Stimulated activated naive CD8-positive, alpha-beta T cell treated with anti-CD3 and anti-CD28 coated beads, Interleukin-15, Interleukin-2, amounts not matched to agents 100 U/mL and 50 U/mL, for 24 hours (primary cell): Measurements from ENCODE around the gene KIF26B.

Experiments
- ATAC-seq: fragments of 150-1000 bp; cut with Tn5 transposase; one replicate; pipeline ENCODE4 v1.10.0; 2021
- DNase-seq: peaks from one replicate; pipeline ENCODE4 v3.0.0; 2021

Gene KIF26B

GRCh38 chr1:245172829-245173228 is 18.0 kb downstream of the KIF26B start:
- DNase-seq (no peak), ATAC-seq (no peak)

- ATAC-seq (no peak), DNase-seq (no peak)
Observed at GRCh38 chr1:245173446-245174211, 18.8 kb downstream of the KIF26B start.

- ATAC-seq (no peak), DNase-seq (no peak)
Observed at GRCh38 chr1:245177071-245177900, 22.5 kb downstream of the KIF26B start.

- ATAC-seq (no peak), DNase-seq (no peak)
Observed at GRCh38 chr1:245179706-245180105, 24.9 kb downstream of the KIF26B start.

- DNase-seq (no peak), ATAC-seq (no peak)
Observed at GRCh38 chr1:245180496-245181157, 25.8 kb downstream of the KIF26B start.

DNA sequence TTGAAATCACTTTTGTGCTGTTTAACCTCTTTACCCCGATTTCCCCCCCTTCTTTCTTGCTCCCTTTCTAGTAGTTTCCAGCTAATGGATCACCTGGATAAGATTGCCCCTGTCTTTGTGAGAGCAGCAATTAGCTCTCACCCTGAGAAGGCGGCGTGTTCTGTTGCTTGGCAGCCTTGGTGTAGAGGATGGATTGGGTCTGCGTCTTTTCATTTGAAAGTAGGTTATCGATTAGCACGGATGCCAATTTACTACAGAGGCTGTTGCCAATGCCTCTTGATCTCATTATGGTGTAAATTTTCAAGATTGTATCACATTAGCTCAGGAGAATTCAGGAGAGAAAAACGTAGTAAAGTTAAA is 26.4 kb downstream of the KIF26B start:
- DNase-seq (no peak), ATAC-seq (no peak)

GRCh38 chr1:245182028-245182427 is 27.2 kb downstream of the KIF26B start:
- ATAC-seq (no peak), DNase-seq (no peak)

DNA sequence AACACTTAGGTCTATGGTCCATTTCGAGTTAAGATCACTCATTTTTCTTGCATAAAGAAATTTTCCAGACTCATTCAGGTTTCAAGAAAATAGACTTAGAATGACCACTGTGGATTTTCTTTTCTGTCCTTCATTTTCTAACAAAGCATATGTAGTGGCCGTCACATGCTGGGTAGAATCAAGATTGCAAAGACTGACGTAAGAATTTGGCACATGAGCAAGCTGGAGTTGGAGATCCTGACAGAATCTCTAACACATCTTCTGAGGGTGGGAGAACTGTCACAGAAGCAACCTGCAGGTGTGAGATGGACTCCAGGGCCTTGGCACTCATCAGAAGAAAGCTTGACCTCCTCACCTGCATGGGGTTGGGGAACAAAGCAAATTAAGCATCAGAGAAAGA is 28.6 kb downstream of the KIF26B start:
- ATAC-seq (no peak), DNase-seq (no peak)

DNA sequence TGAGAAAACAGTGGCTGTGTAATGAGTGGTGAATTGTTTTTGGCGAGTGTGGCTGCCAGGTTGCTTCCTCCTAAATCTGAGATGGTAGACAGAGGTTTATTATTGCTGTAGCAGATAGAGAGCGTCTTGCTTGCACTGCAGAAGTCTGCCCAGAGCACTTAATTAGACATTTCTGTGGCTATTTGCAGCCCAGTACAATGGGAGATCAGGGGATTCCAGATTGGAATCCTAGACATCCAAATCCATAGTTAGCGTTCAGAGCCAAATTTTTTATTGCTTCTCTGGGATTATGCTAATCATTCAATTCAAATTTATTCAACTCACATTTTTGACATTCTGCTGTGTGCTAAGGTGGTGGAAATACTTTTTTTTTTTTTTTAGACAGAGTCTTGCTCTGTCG is 30.0 kb downstream of the KIF26B start:
- ATAC-seq (no peak), DNase-seq (no peak)

DNA sequence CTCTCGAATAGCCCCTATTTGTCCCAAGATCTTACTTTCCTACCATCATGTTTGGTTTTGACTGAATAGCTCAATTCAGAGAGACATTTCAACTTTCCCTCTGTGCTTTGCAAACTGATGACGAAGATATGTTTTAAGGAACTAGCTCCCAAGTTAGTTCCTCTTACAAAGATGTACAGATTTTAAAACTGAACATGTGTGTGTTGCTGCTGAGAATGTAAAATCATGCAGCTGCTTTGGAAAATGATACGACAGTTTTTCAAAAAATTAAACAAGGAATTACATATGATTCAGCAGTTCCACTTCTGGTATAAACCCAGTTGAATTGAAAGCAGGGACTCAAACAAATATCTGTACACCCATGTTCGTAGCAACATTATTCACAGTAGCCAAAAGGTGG is 33.6 kb downstream of the KIF26B start:
- no peak for DNase-seq
- ATAC-seq = no peak

DNA sequence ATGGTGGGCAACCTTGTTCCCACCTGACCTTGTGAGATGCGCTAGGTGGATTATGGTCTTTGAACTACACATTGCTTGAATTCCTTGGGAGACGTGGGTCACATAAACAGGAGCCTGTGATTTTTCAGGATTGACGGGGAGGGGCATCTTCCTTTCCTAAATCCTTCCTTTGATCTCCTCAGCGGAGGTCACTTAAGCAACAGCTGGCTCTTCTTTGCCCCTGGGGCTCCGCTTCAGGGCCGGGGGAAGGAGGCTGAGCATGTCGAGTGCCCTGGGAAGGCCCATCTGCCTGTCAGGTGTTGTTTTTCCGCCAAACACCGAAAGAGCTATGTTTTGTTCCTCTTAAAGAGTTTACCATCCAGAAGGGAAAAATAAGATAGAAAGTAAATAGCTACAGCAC is 40.6 kb downstream of the KIF26B start:
- DNase-seq (no peak), ATAC-seq (no peak)

GRCh38 chr1:245197121-245197520 is 42.3 kb downstream of the KIF26B start:
- no peak for ATAC-seq
- no peak for DNase-seq

- DNase-seq (no peak), ATAC-seq (no peak)
Observed at GRCh38 chr1:245197911-245198379, 43.2 kb downstream of the KIF26B start.

- DNase-seq (no peak), ATAC-seq (no peak)
Observed at GRCh38 chr1:245198748-245199516, 44.1 kb downstream of the KIF26B start.

GRCh38 chr1:245200146-245200545 is 45.4 kb downstream of the KIF26B start:
- no peak for ATAC-seq

GRCh38 chr1:245201201-245201600 is 46.4 kb downstream of the KIF26B start:
- DNase-seq (no peak), ATAC-seq (no peak)

More at GRCh38 chr1:245200146-245200545, 45.4 kb downstream of the KIF26B start:
- DNase-seq = no peak

DNA sequence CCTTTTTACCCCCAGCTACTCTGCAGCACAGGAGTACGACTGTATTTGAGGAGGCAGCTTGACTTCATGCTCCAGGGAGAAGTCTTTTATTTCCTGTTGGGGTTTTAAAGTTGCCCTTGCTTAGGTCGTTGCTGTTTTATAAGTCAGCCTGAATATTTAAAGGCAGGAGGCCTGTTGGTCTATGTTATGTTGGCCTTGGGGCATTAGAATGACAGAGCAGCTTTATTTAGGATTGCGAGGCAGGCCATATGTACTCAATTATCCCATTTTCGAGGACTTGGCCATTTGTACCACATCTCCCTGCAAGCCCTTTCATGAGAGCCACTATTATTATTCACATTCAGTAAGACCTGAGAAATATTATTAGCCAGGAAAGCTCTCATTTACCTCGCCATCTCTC is 47.0 kb downstream of the KIF26B start:
- no peak for DNase-seq
- no peak for ATAC-seq

GRCh38 chr1:245205396-245205795 is 50.6 kb downstream of the KIF26B start:
- ATAC-seq = no peak
- no peak for DNase-seq

GRCh38 chr1:245205864-245206263 is 51.1 kb downstream of the KIF26B start:
- no peak for DNase-seq
- ATAC-seq = no peak

GRCh38 chr1:245207056-245207638 is 52.4 kb downstream of the KIF26B start:
- DNase-seq = no peak
- ATAC-seq = no peak

DNA sequence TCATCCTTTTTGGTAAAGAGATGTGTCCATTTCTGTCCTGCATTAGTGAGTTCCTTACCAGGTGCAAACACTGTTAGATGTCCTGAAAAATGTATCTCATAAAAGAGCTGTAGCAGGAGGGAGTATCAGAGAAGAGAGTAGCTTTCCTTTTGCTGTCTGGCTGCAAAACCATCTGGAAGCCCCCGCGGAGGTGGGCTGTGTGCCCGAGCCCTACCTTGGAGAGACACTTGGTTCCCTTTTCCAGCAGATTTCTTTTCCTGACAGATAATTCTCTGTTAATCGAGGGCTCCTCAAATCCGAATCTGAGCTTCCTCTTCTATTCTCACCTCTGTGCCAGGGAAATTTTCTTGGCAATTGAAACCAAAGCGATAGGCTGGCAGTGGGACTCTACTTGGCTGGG is 53.0 kb downstream of the KIF26B start:
- no peak for ATAC-seq

More for the DNA sequence above, 53.0 kb downstream of the KIF26B start:
- no peak for DNase-seq
